Gastroesophageal sphincter (tissue), 4 donors: ENCODE results near the gene ZCCHC4. TPM values are rescaled to one million over a fixed set of nuclear protein-coding genes. Genes with fewer than 3 reads are reported as not detected.
"Not testable (repeated sequence)": the region's sequence is repeated elsewhere in the genome, so short reads cannot be mapped to it uniquely, and the experiment has no call there.

Source experiments
- ATAC-seq: fragments of 150-250 bp; one replicate; pipeline ENCODE4 v1.9.1; 2016; ENCODE audit warnings: mild to moderate bottlenecking, moderate library complexity
- H3K27ac ChIP-seq, 4 donors: fragments of 200-600 bp; sonication (generic) in 3 of 4; 1 replicate in 3 of 4; 2 replicates in 1 of 4; pipeline ENCODE4 v1.5.1; 2016 to 2019
- H3K27me3 ChIP-seq: fragments of 200-600 bp; sonication (generic); one replicate; pipeline ENCODE4 v1.5.1; 2019
- H3K36me3 ChIP-seq, 2 donors: fragments of 200-600 bp; sonication (generic); one replicate each; pipeline ENCODE4 v1.5.1; 2019; ENCODE audit warnings: control low read depth in 1 of 2
- H3K4me1 ChIP-seq, 3 donors: fragments of 200-600 bp; sonication (generic); 1 replicate in 2 of 3; 2 replicates in 1 of 3; pipeline ENCODE4 v1.5.1; 2016 to 2019; ENCODE audit warnings: control low read depth in 2 of 3
- H3K4me3 ChIP-seq, 2 donors: fragments of 200-600 bp; sonication (generic); one replicate each; pipeline ENCODE4 v1.5.1; 2019; ENCODE audit warnings: mild to moderate bottlenecking in 1 of 2, moderate library complexity in 1 of 2
- H3K9me3 ChIP-seq, 3 donors: fragments of 200-600 bp; sonication (generic); one replicate each; pipeline ENCODE4 v1.5.1; 2017 to 2019; ENCODE audit warnings: control low read depth in 2 of 3
- EP300 ChIP-seq: sonication (generic); formaldehyde crosslinking; IDR thresholded peaks from one replicate; pipeline ENCODE4 v1.6.1; 2017; ENCODE audit warnings: antibody characterized with exemption, mild to moderate bottlenecking
- POLR2A ChIP-seq, 2 donors: fragments of 450-650 bp; IDR thresholded peaks; one replicate each; pipeline ENCODE4 v1.6.1; 2017; ENCODE audit warnings: antibody characterized with exemption in 2 of 2, mild to moderate bottlenecking in 2 of 2, moderate library complexity in 1 of 2
- POLR2AphosphoS5 ChIP-seq: sonication (generic); formaldehyde crosslinking; IDR thresholded peaks from one replicate; pipeline ENCODE4 v1.6.1; 2017; ENCODE audit warnings: antibody characterized with exemption
- WGBS, 2 donors: methylation state at CpG; one replicate each; pipeline ENCODE4 v1.1.5; 2018; ENCODE audit warnings: low coverage in 1 of 2; 5-methylcytosine and 5-hydroxymethylcytosine counted together
- total RNA-seq, 4 donors: library from RNA; depleted of rRNA; stranded (reverse); fragments of >200 nt; gene quantifications; one replicate each; pipeline ENCODE4 v1.1.0, GENCODE V29; 2016
- TF ChIP-seq, protein P1 (sequence below), 4 experiments: fragments of 200-600 bp in 2 of 4; fragments of 450-650 bp in 2 of 4; sonication (generic) in 1 of 4; IDR thresholded peaks; one replicate each; pipeline ENCODE4 v1.5.1; 2017 to 2019; ENCODE audit warnings: antibody characterized with exemption in 4 of 4, mild to moderate bottlenecking in 2 of 4, moderate library complexity in 2 of 4

The ZCCHC4 gene
- total RNA-seq, 4 donors from 2014 or later: 9.5 to 15.3 (median 11.5) TPM

DNA sequence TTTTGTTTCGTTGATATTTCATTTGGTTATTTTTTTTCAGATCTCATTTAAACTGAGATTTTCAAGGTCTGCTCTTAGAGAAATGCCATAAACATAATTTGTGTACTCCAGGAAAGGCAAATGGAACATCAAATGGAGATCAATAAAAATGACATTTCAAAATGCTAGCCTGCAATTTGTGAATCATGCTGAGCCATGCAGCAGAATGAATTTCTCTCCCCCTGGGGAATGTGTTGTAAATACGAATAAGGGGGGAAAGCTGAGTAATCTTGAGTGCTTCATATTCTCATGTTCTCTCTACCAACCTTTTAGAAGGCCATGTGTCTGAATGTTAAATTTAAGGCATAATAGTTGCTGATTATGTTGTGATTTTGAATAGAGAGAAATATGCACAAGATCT, 7.8 kb downstream of the ZCCHC4 start:
- no peak for ATAC-seq
- peaks cover 0 to 63% of the 10 kb centered on the region in 2 donors for H3K36me3 ChIP-seq
- H3K9me3 ChIP-seq: no peaks in the 10 kb centered on the region
- H3K4me1 ChIP-seq: no peaks in the 10 kb centered on the region
- TF ChIP-seq POLR2AphosphoS5 (no peak), EP300 (no peak), POLR2A (IDR thresholded peaks at IDR 0.05) (no peak)
- TF ChIP-seq, protein P1, sequence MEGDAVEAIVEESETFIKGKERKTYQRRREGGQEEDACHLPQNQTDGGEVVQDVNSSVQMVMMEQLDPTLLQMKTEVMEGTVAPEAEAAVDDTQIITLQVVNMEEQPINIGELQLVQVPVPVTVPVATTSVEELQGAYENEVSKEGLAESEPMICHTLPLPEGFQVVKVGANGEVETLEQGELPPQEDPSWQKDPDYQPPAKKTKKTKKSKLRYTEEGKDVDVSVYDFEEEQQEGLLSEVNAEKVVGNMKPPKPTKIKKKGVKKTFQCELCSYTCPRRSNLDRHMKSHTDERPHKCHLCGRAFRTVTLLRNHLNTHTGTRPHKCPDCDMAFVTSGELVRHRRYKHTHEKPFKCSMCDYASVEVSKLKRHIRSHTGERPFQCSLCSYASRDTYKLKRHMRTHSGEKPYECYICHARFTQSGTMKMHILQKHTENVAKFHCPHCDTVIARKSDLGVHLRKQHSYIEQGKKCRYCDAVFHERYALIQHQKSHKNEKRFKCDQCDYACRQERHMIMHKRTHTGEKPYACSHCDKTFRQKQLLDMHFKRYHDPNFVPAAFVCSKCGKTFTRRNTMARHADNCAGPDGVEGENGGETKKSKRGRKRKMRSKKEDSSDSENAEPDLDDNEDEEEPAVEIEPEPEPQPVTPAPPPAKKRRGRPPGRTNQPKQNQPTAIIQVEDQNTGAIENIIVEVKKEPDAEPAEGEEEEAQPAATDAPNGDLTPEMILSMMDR (IDR thresholded peaks at IDR 0.05): no peak
- H3K4me3 ChIP-seq: no peak overlapping the region
- H3K27me3 ChIP-seq: no peaks in the 10 kb centered on the region
- no peak overlapping the region for H3K27ac ChIP-seq
- 79 to 84% methylated on average over 2 of the region's 2 CpGs for WGBS, 2 donors

DNA sequence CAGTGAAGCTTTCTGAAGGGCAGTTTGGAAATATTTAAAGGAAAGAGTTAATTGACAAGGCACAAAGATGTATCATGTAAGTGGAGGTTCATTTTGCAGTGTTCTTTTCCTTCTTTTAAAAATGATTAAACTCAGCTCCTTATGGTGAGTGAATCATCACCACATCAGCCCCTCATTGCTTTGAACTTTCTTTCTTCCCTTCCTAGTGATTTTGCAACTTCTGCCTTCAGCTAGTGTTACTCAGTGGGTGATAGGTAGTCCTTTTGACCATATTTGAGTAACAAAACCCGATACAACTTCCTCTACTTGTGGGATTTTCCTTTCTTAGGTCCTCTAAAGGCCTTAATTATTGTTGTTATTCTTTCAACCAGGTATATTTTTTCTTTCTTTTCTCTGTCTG, 8.2 kb downstream of the ZCCHC4 start:
- H3K4me3 ChIP-seq: no peak overlapping the region
- no peak for ATAC-seq
- no peak overlapping the region for H3K27ac ChIP-seq
- peaks cover 0 to 58% of the 10 kb centered on the region in 2 donors for H3K36me3 ChIP-seq
- 75 to 92% methylated on average over 1 of the region's 1 CpG for WGBS, 2 donors
- H3K9me3 ChIP-seq: no peaks in the 10 kb centered on the region
- TF ChIP-seq POLR2AphosphoS5 (no peak), EP300 (no peak), POLR2A (IDR thresholded peaks at IDR 0.05) (no peak)
- TF ChIP-seq, protein P1 (IDR thresholded peaks at IDR 0.05): no peak
- H3K27me3 ChIP-seq: no peaks in the 10 kb centered on the region
- no peaks in the 10 kb centered on the region for H3K4me1 ChIP-seq

GRCh38 chr4:25321703-25322102, 9.1 kb downstream of the ZCCHC4 start:
- 63 to 86% methylated on average over 1 to 3 of the region's 3 CpGs for WGBS, 2 donors
- peaks cover 0 to 49% of the 10 kb centered on the region in 2 donors for H3K36me3 ChIP-seq
- H3K4me1 ChIP-seq: no peaks in the 10 kb centered on the region
- ATAC-seq: no peak
- H3K27me3 ChIP-seq: no peaks in the 10 kb centered on the region
- H3K9me3 ChIP-seq: no peaks in the 10 kb centered on the region
- no peak overlapping the region for H3K4me3 ChIP-seq
- H3K27ac ChIP-seq: no peak overlapping the region
- TF ChIP-seq POLR2AphosphoS5 (no peak), POLR2A (IDR thresholded peaks at IDR 0.05) (no peak), EP300 (no peak)
- TF ChIP-seq, protein P1 (IDR thresholded peaks at IDR 0.05): no peak

GRCh38 chr4:25328463-25328862, 15.9 kb downstream of the ZCCHC4 start:
- H3K4me1 ChIP-seq: peaks cover 0 to 20% (median 0%) of the 10 kb centered on the region in 3 donors
- H3K9me3 ChIP-seq, H3K27ac ChIP-seq, H3K4me3 ChIP-seq, H3K27me3 ChIP-seq, H3K36me3 ChIP-seq, ATAC-seq: not testable (repeated sequence)
- 100% methylated on average over 3 of the region's 3 CpGs; no CpG with 5 or more reads in 1 of the 2 donors for WGBS, 2 donors

DNA sequence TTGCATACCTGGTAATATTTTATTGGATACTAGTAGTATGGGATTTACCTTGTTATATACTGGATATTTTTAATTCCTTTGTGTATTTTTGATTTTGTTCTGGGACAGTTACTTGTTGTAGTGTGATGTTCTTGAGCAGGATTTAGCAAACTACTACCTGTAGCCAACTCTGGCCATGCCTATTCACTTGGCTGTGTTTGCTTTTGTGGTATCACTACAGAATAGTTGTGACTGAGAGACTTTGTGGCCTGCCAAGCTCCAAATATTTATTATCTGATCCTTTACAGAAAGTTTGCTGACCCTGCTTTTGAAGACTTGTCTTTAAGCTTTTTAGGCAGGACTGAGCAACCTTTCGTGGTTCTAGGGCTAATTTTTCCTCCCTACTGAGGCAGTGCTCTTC, 17.8 kb downstream of the ZCCHC4 start:
- no peak overlapping the region for H3K4me3 ChIP-seq

More for the DNA sequence above, 17.8 kb downstream of the ZCCHC4 start:
- TF ChIP-seq, protein P1 (IDR thresholded peaks at IDR 0.05): no peak
- TF ChIP-seq EP300 (no peak), POLR2A (IDR thresholded peaks at IDR 0.05) (no peak), POLR2AphosphoS5 (no peak)
- Histone ChIP-seq H3K27ac (no peak overlapping the region), H3K36me3 (peaks cover 0 to 18% of the 10 kb centered on the region in 2 donors), H3K27me3 (no peaks in the 10 kb centered on the region), H3K4me1 (peaks cover 0 to 20% (median 0%) of the 10 kb centered on the region in 3 donors), H3K9me3 (no peaks in the 10 kb centered on the region)
- 89% methylated on average over 1 of the region's 1 CpG; no CpG with 5 or more reads in 1 of the 2 donors for WGBS, 2 donors
- no peak for ATAC-seq
